H1 (cell line): ENCODE measurements around the gene RAB44. TPM values are rescaled to one million over a fixed set of nuclear protein-coding genes. Genes with fewer than 3 reads are reported as not detected.

Source experiments
- CTCF ChIA-PET: fragments of 300-600 bp; sonication (Branson Sonifier 250); formaldehyde crosslinking; loops from one replicate; lab custom pipeline; 2021; ENCODE audit not compliant: partially characterized antibody; lab: Charles Lee
- POLR2A ChIA-PET: fragments of 300-600 bp; sonication (Branson Sonifier 250); formaldehyde crosslinking; loops from one replicate; lab custom pipeline; 2021; ENCODE audit warnings: inconsistent platforms; ENCODE audit not compliant: partially characterized antibody; lab: Charles Lee
- DNase-seq, 2 experiments: peaks; one replicate each; pipeline versions ENCODE4 v3.0.0 to v3.0.0-alpha.2; 2010 to 2022; ENCODE audit warnings: low spot score in 2 of 2, low read depth in 1 of 2, mixed read lengths in 1 of 2
- FAIRE-seq: peaks from 2 replicates; lab custom pipeline; 2011; peaks lifted over from hg19 to GRCh38; lab: Jason Lieb, UNC
- H2AFZ ChIP-seq: 2 replicates; pipeline ENCODE4 v1.8.1; 2012; ENCODE audit warnings: low read length, inconsistent platforms
- H2AK5ac ChIP-seq: 2 replicates; pipeline ENCODE4 v1.6.1; 2013; ENCODE audit warnings: low read depth, low read length
- H2BK120ac ChIP-seq: replicated peaks from 2 replicates; pipeline ENCODE3; 2013; ENCODE audit warnings: low read depth, low read length, inconsistent platforms
- H2BK12ac ChIP-seq: 2 replicates; pipeline ENCODE4 v1.6.1; 2013; ENCODE audit warnings: low read depth, low read length
- H2BK15ac ChIP-seq: 2 replicates; pipeline ENCODE4 v1.6.1; 2013; ENCODE audit warnings: low read length
- H2BK20ac ChIP-seq: 2 replicates; pipeline ENCODE4 v1.6.1; 2013; ENCODE audit warnings: low read length
- H2BK5ac ChIP-seq: 2 replicates; pipeline ENCODE4 v1.6.1; 2013; ENCODE audit warnings: low read depth, low read length
- H3K14ac ChIP-seq: 2 replicates; pipeline ENCODE4 v1.6.1; 2013; ENCODE audit warnings: inconsistent platforms; ENCODE audit not compliant: insufficient read length
- H3K18ac ChIP-seq: 2 replicates; pipeline ENCODE4 v1.6.1; 2013; ENCODE audit warnings: low read length; ENCODE audit errors: extremely low read depth
- H3K23ac ChIP-seq: 2 replicates; pipeline ENCODE4 v1.6.1; 2013; ENCODE audit warnings: inconsistent platforms; ENCODE audit not compliant: insufficient read length
- H3K23me2 ChIP-seq: 2 replicates; pipeline ENCODE4 v1.6.1; 2013; ENCODE audit warnings: low read depth, low read length
- H3K27ac ChIP-seq: 2 replicates; pipeline ENCODE4 v1.6.1; 2011; ENCODE audit warnings: low read depth, low read length, inconsistent platforms
- H3K27me3 ChIP-seq, 4 experiments: replicated peaks in 1 of 4; 1 replicate in 1 of 4; 2 replicates in 3 of 4; pipeline versions ENCODE4 v1.6.1 to v1.8.1; 2011 to 2013; ENCODE audit warnings: low read length in 3 of 4, mild to moderate bottlenecking in 3 of 4, inconsistent platforms in 2 of 4, mixed read lengths in 2 of 4, moderate library complexity in 1 of 4; ENCODE audit not compliant: control insufficient read depth in 3 of 4, insufficient read depth in 3 of 4; ENCODE audit errors: extremely low read depth in 1 of 4
- H3K36me3 ChIP-seq, 4 experiments: 2 replicates each; pipeline versions ENCODE4 v1.6.1 to v1.8.1; 2011 to 2013; ENCODE audit warnings: mild to moderate bottlenecking in 4 of 4, low read length in 3 of 4, moderate library complexity in 2 of 4, control low read depth in 1 of 4, inconsistent platforms in 1 of 4; ENCODE audit not compliant: insufficient read depth in 4 of 4, control insufficient read depth in 2 of 4
- H3K4ac ChIP-seq: replicated peaks from 2 replicates; pipeline ENCODE3; 2013; ENCODE audit warnings: low read length, low read depth, mixed read lengths, inconsistent platforms; ENCODE audit not compliant: insufficient read length
- H3K4me1 ChIP-seq, 4 experiments: replicated peaks in 1 of 4; 1 replicate in 1 of 4; 2 replicates in 3 of 4; pipeline versions ENCODE4 v1.6.1 to v1.8.1; 2011 to 2013; ENCODE audit warnings: low read length in 3 of 4, inconsistent platforms in 2 of 4, mixed read lengths in 1 of 4; ENCODE audit not compliant: insufficient read depth in 4 of 4, control insufficient read depth in 3 of 4
- H3K4me2 ChIP-seq, 2 experiments: 2 replicates each; pipeline versions ENCODE4 v1.6.1 to v1.8.1; 2011 to 2013; ENCODE audit warnings: low read depth in 2 of 2, low read length in 2 of 2, control low read depth in 1 of 2, inconsistent platforms in 1 of 2, mild to moderate bottlenecking in 1 of 2; ENCODE audit not compliant: insufficient read depth in 1 of 2
- H3K4me3 ChIP-seq, 4 experiments: fragments of 200-600, 300-600 bp in 1 of 4; sonication (generic), shearing (Covaris generic), sonication (Bioruptor Twin) in 1 of 4; 2 replicates each; pipeline versions ENCODE4 v1.5.1 to v1.8.1; 2011 to 2016; ENCODE audit warnings: low read length in 4 of 4, low read depth in 3 of 4, control low read depth in 2 of 4, inconsistent platforms in 2 of 4, mild to moderate bottlenecking in 2 of 4, mixed read lengths in 1 of 4, moderate library complexity in 1 of 4; ENCODE audit not compliant: insufficient read depth in 2 of 4; ENCODE audit errors: extremely low read depth in 1 of 4
- H3K56ac ChIP-seq: replicated peaks from 2 replicates; pipeline ENCODE3; 2013; ENCODE audit warnings: low read depth, mild to moderate bottlenecking, mixed read lengths, low read length, inconsistent platforms; ENCODE audit not compliant: insufficient read length
- H3K79me1 ChIP-seq: 2 replicates; pipeline ENCODE4 v1.6.1; 2013; ENCODE audit warnings: low read depth, low read length, control low read depth
- H3K79me2 ChIP-seq, 2 experiments: 2 replicates each; pipeline versions ENCODE4 v1.6.1 to v1.8.1; 2012 to 2013; ENCODE audit warnings: low read length in 2 of 2, mild to moderate bottlenecking in 2 of 2, inconsistent platforms in 1 of 2; ENCODE audit not compliant: insufficient read depth in 2 of 2, control insufficient read depth in 1 of 2
- H3K9ac ChIP-seq, 4 experiments: replicated peaks in 1 of 4; 1 replicate in 1 of 4; 2 replicates in 3 of 4; pipeline versions ENCODE4 v1.6.1 to v1.8.1; 2011 to 2013; ENCODE audit warnings: low read depth in 3 of 4, low read length in 3 of 4, control low read depth in 2 of 4, mild to moderate bottlenecking in 2 of 4, moderate library complexity in 2 of 4, inconsistent platforms in 1 of 4; ENCODE audit errors: extremely low read depth in 1 of 4
- H3K9me3 ChIP-seq, 2 experiments: 2 replicates each; pipeline versions ENCODE4 v1.6.1 to v1.8.1; 2012 to 2013; ENCODE audit warnings: mild to moderate bottlenecking in 2 of 2, moderate library complexity in 2 of 2, control low read depth in 1 of 2, inconsistent platforms in 1 of 2, low read depth in 1 of 2, low read length in 1 of 2, mixed read lengths in 1 of 2; ENCODE audit not compliant: insufficient read depth in 2 of 2
- H4K20me1 ChIP-seq, 2 experiments: replicated peaks in 1 of 2; 2 replicates each; pipeline versions ENCODE3 to v1.8.1; 2011 to 2013; ENCODE audit warnings: inconsistent platforms in 2 of 2, low read length in 2 of 2, mild to moderate bottlenecking in 1 of 2; ENCODE audit not compliant: insufficient read depth in 2 of 2, control insufficient read depth in 1 of 2
- H4K5ac ChIP-seq: 2 replicates; pipeline ENCODE4 v1.6.1; 2013; ENCODE audit warnings: low read length, low read depth, mixed read lengths, inconsistent platforms; ENCODE audit not compliant: insufficient read length
- H4K8ac ChIP-seq: 2 replicates; pipeline ENCODE4 v1.8.0; 2013; ENCODE audit warnings: mild to moderate bottlenecking, moderate library complexity, low read length, inconsistent platforms; ENCODE audit not compliant: insufficient read depth; ENCODE audit errors: extremely low read depth
- H4K91ac ChIP-seq: replicated peaks from 2 replicates; pipeline ENCODE3; 2013; ENCODE audit warnings: low read length, mixed read lengths, inconsistent platforms; ENCODE audit not compliant: insufficient read length
- BCL11A ChIP-seq, 2 experiments: IDR thresholded peaks; one replicate each; pipeline ENCODE4 v1.6.1; 2011; ENCODE audit warnings: low read depth in 2 of 2, low read length in 2 of 2, mild to moderate bottlenecking in 2 of 2
- CTBP2 ChIP-seq: IDR thresholded peaks from 2 replicates; pipeline ENCODE4 v1.7.0; 2011; ENCODE audit warnings: borderline replicate concordance, mild to moderate bottlenecking, moderate library complexity, mixed read lengths, low read length; ENCODE audit not compliant: insufficient read depth, insufficient read length
- HDAC2 ChIP-seq, 2 experiments: fragments of 300-600 bp in 1 of 2; sonication (generic) in 1 of 2; IDR thresholded peaks; 2 replicates each; pipeline ENCODE4 v1.6.1; 2011 to 2012; ENCODE audit warnings: low read depth in 2 of 2, low read length in 2 of 2, mild to moderate bottlenecking in 2 of 2, moderate library complexity in 2 of 2, borderline replicate concordance in 1 of 2, inconsistent platforms in 1 of 2
- POU5F1 ChIP-seq: IDR thresholded peaks from 2 replicates; pipeline ENCODE4 v1.6.1; 2011; ENCODE audit warnings: low read depth, mild to moderate bottlenecking, low read length, moderate library complexity
- SIRT6 ChIP-seq: IDR thresholded peaks from one replicate; pipeline ENCODE4 v1.7.1; 2012; ENCODE audit warnings: low read length, inconsistent platforms
- TEAD4 ChIP-seq: IDR thresholded peaks from 2 replicates; pipeline ENCODE4 v1.6.1; 2012; ENCODE audit warnings: low read depth, low read length, inconsistent platforms, mixed read lengths
- ZNF274 ChIP-seq: IDR thresholded peaks from 2 replicates; pipeline ENCODE4 v1.7.0; 2012; ENCODE audit warnings: low read length, borderline replicate concordance; ENCODE audit errors: extremely low read depth
- WGBS, 2 experiments: shearing (Covaris generic) in 1 of 2; methylation state at CpG; one replicate each; pipeline versions ENCODE4 v1.1.6 to v1.1.7; 2013 to 2015; ENCODE audit warnings: low lambda C conversion rate in 2 of 2, mixed read lengths in 2 of 2, inconsistent platforms in 1 of 2, low coverage in 1 of 2, missing lambda C conversion rate in 1 of 2; ENCODE audit not compliant: insufficient replicate concordance in 2 of 2, insufficient coverage in 1 of 2, insufficient read length in 1 of 2; ENCODE audit errors: extremely low coverage in 1 of 2, missing lambda C conversion rate in 1 of 2; 5-methylcytosine and 5-hydroxymethylcytosine counted together
- polyA plus RNA-seq, 7 experiments: library from polyadenylated mRNA; depleted of rRNA in 3 of 7; stranded (reverse) in 5 of 7; unstranded in 2 of 7; fragments of >200 nt in 5 of 7; fragments of 200-250 nt in 2 of 7; gene quantifications; 1 replicate in 5 of 7; 2 replicates in 1 of 7; 4 replicates in 1 of 7; pipeline versions ENCODE4 v1.2.1 to v1.2.3, GENCODE V29; 2011 to 2013; ENCODE audit warnings: missing spikeins in 2 of 7, mixed read lengths in 2 of 7
- total RNA-seq: library from RNA; stranded (reverse); fragmentation: NEBNext Ultra II Directional; extraction: Animal tissue kit (Norgen Biotek cat#: 25700); gene quantifications from 2 replicates; pipeline ENCODE4 v1.2.1, GENCODE V29; 2021

Gene RAB44
- total and polyA plus RNA-seq, 2 of the 8 experiments (the other 6 are each of a cell fraction or from before 2014, with no cell fraction given) = 0.02 TPM; not detected in 1

- H3K4me3 ChIP-seq = no peak overlapping the region
- H3K23ac ChIP-seq = no peak overlapping the region
- CTCF ChIA-PET = interaction anchor here (0.6 to 8.6 kb wide), 13 partner anchors 10 to 222 kb away, joined by 3 to 52 read pairs (median 5); no protein-coding TSS in a partner anchor
- WGBS, 2 experiments = 94% methylated on average over 3 of the region's 3 CpGs; no CpG with 5 or more reads in 1 of the 2 experiments
- H3K23me2 ChIP-seq = no peaks in the 10 kb centered on the region
- H4K5ac ChIP-seq = no peak overlapping the region
- H3K18ac ChIP-seq = no peak overlapping the region
- H2BK20ac ChIP-seq = no peak overlapping the region
- H3K14ac ChIP-seq = no peak overlapping the region
- H3K9ac ChIP-seq = no peak overlapping the region
- H3K4ac ChIP-seq = no peak overlapping the region
- H3K79me2 ChIP-seq = no peaks in the 10 kb centered on the region
- DNase-seq = no peak
- no peak overlapping the region for H2BK120ac ChIP-seq
- H2BK5ac ChIP-seq = no peak overlapping the region
- peaks cover 0 to 3% of the 10 kb centered on the region in 2 experiments for H4K20me1 ChIP-seq
- H2BK15ac ChIP-seq = no peak overlapping the region
- POLR2A ChIA-PET = interaction anchor here (0.9 to 2.6 kb wide), 2 partner anchors 94 to 96 kb away, joined by 4 to 8 read pairs; no protein-coding TSS in a partner anchor
- no peak overlapping the region for H4K8ac ChIP-seq
- H4K91ac ChIP-seq = no peak overlapping the region
- no peak overlapping the region for H3K4me2 ChIP-seq
- no peak overlapping the region for H2AFZ ChIP-seq
- H3K4me1 ChIP-seq = no peaks in the 10 kb centered on the region
- H2BK12ac ChIP-seq = no peak overlapping the region
- H3K27ac ChIP-seq = no peak overlapping the region
- no peaks in the 10 kb centered on the region for H3K36me3 ChIP-seq
- H3K27me3 ChIP-seq = no peaks in the 10 kb centered on the region
- no peak overlapping the region for H2AK5ac ChIP-seq
- H3K9me3 ChIP-seq = no peaks in the 10 kb centered on the region
- no peak overlapping the region for H3K56ac ChIP-seq
- no peak for FAIRE-seq
- no peaks in the 10 kb centered on the region for H3K79me1 ChIP-seq
- TF ChIP-seq TEAD4 (no peak), ZNF274 (no peak), POU5F1 (no peak), BCL11A (IDR thresholded peaks at IDR 0.05; ENCODE audit: low read depth in 2 of 2, low read length in 2 of 2) (no peak), CTBP2 (no peak), HDAC2 (IDR thresholded peaks at IDR 0.05; ENCODE audit: borderline replicate concordance in 1 of 2, low read depth in 2 of 2, low read length in 2 of 2) (no peak), SIRT6 (no peak)
Measured at GRCh38 chr6:36702656-36703055, 5.0 kb downstream of the RAB44 start.
